Endothelial cell of umbilical vein (primary cell): ENCODE results near the gene RANBP17.

ENCODE experiments used
- POLR2A ChIP-seq: IDR thresholded peaks from 2 replicates; pipeline ENCODE4 v1.6.1; 2012; ENCODE audit warnings: low read depth, mild to moderate bottlenecking, control low read depth, low read length
- POLR2AphosphoS5 ChIP-seq: IDR thresholded peaks from 2 replicates; pipeline ENCODE4 v1.6.1; 2012; ENCODE audit warnings: low read depth, mild to moderate bottlenecking, control low read depth, low read length, moderate library complexity; ENCODE audit not compliant: insufficient read depth
- TF ChIP-seq, protein P1 (sequence below), 2 donors: IDR thresholded peaks; 1 replicate in 1 of 2; 2 replicates in 1 of 2; pipeline ENCODE4 v1.5.1; 2011; ENCODE audit warnings: low read length in 2 of 2, mild to moderate bottlenecking in 2 of 2, moderate library complexity in 2 of 2, control low read depth in 1 of 2, inconsistent platforms in 1 of 2, low read depth in 1 of 2; ENCODE audit not compliant: insufficient read depth in 1 of 2; ENCODE audit errors: extremely low read depth in 1 of 2

DNA sequence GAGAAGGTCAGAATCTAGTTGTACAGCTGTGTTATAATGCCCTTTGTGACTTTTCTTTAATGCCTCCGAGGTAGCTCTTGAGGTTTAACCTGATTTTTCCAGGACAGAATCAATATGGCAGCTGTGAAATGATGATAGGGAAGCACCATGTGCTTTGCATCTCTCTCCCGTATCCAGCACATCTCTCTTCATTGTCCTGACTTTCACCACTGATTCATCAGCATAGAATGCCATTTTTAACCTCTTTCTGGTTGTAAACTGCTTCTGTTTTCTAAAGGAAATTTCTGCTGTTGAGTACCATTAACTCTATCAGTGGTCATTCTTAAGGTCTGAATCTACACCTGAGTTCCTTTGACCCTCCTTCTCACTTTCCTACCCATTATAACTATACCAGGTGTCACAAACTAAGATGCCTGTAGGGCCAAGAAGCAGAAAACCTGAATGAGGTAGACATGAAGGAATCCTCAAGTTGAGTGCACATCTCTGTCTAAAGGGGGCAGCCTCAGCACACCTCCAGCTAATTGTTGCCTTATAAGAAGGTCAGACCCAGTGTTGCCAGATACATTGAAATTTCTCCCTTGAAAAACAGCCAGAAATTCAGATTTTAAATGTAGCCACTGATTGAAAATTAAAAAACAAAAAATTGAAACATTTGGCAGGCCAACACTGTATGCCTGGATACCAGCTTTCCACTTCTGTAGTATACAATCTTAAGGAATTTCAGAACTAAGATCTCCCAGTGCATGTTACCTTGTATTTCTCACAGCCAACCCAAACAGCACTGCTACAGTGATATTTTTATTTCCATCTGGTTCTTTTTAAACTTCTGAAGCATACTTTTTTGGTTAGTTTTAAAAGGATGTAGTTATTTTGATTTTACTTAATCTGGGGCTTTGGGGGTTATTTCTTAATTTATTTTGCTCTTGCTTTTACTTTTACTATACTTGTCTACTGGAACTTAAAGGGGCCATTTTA, 411.5 kb downstream of the RANBP17 start:
- TF ChIP-seq, protein P1, sequence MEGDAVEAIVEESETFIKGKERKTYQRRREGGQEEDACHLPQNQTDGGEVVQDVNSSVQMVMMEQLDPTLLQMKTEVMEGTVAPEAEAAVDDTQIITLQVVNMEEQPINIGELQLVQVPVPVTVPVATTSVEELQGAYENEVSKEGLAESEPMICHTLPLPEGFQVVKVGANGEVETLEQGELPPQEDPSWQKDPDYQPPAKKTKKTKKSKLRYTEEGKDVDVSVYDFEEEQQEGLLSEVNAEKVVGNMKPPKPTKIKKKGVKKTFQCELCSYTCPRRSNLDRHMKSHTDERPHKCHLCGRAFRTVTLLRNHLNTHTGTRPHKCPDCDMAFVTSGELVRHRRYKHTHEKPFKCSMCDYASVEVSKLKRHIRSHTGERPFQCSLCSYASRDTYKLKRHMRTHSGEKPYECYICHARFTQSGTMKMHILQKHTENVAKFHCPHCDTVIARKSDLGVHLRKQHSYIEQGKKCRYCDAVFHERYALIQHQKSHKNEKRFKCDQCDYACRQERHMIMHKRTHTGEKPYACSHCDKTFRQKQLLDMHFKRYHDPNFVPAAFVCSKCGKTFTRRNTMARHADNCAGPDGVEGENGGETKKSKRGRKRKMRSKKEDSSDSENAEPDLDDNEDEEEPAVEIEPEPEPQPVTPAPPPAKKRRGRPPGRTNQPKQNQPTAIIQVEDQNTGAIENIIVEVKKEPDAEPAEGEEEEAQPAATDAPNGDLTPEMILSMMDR (IDR thresholded peaks at IDR 0.05; ENCODE audit: extremely low read depth in 1 of 2, insufficient read depth in 1 of 2, low read depth in 1 of 2, low read length in 2 of 2): peak in 1 of 2 donors; percentile 26
- no peak for TF ChIP-seq POLR2A
- no peak for TF ChIP-seq POLR2AphosphoS5
